ENCODE data around the gene TPR.

Gene TPR

GRCh38 chr1:186289943-186290545 lies 85.0 kb downstream of the TPR start:
- no peak for DNase-seq (ENCODE audit: low read depth)

- DNase-seq (ENCODE audit: low read depth), result no peak
Measured at GRCh38 chr1:186286615-186287315, 88.3 kb downstream of the TPR start.

GRCh38 chr1:186283374-186283773 lies 91.7 kb downstream of the TPR start:
- no peak for DNase-seq (ENCODE audit: low read depth)

GRCh38 chr1:186282466-186282865 lies 92.6 kb downstream of the TPR start:
- DNase-seq (ENCODE audit: low read depth), result no peak

GRCh38 chr1:186275822-186276221 lies 99.2 kb downstream of the TPR start:
- no peak for DNase-seq (ENCODE audit: low read depth)

GRCh38 chr1:186272486-186272885 lies 102.6 kb downstream of the TPR start:
- no peak for DNase-seq (ENCODE audit: low read depth)

GRCh38 chr1:186271032-186271431 lies 104.0 kb downstream of the TPR start:
- DNase-seq (ENCODE audit: low read depth), result no peak
